ENCODE data around the gene DNAJB6. TPM values are rescaled to one million over a fixed set of nuclear protein-coding genes. Genes with fewer than 3 reads are reported as not detected.

Gene DNAJB6
- total and polyA plus RNA-seq, 12 donors: 38.4 to 195 (median 80.4) TPM

- no peaks in the 10 kb centered on the region for H3K9me3 ChIP-seq (replicated peaks in 1 of 3)
- H3K27me3 ChIP-seq: no peaks in the 10 kb centered on the region
- DNase-seq: no peak
- H3K4me3 ChIP-seq: no peak overlapping the region
- intact Hi-C loops (cut with DNase I): no loop called here
- TF ChIP-seq POLR2A (IDR thresholded peaks at IDR 0.05) (no peak), CTCF (IDR thresholded peaks at IDR 0.05) (no peak)
- WGBS, 4 donors: 91 to 95% (median 94%) methylated on average over 9 to 10 of the region's 10 CpGs
- H3K27ac ChIP-seq: no peak overlapping the region
- peaks cover 0 to 5% of the 10 kb centered on the region in 2 donors for H3K4me1 ChIP-seq (replicated peaks in 1 of 2)
- H3K36me3 ChIP-seq (replicated peaks in 1 of 2): peaks cover 0 to 46% of the 10 kb centered on the region in 2 donors
Observed at GRCh38 chr7:157370742-157371141, 33.9 kb downstream of the DNAJB6 start.

- no peak overlapping the region for H3K27ac ChIP-seq
- TF ChIP-seq CTCF (IDR thresholded peaks at IDR 0.05) (no peak), POLR2A (IDR thresholded peaks at IDR 0.05) (no peak)
- no peak for DNase-seq
- no peaks in the 10 kb centered on the region for H3K9me3 ChIP-seq (replicated peaks in 1 of 3)
- peaks cover 0 to 46% of the 10 kb centered on the region in 2 donors for H3K36me3 ChIP-seq (replicated peaks in 1 of 2)
- WGBS, 4 donors: 87 to 96% (median 96%) methylated on average over 9 of the region's 9 CpGs
- intact Hi-C loops (cut with DNase I): no loop called here
- H3K4me3 ChIP-seq: no peak overlapping the region
- H3K4me1 ChIP-seq (replicated peaks in 1 of 2): peaks cover 0 to 5% of the 10 kb centered on the region in 2 donors
- H3K27me3 ChIP-seq: no peaks in the 10 kb centered on the region
Observed at GRCh38 chr7:157371296-157371695, 34.5 kb downstream of the DNAJB6 start.

- Histone ChIP-seq H3K9me3 (replicated peaks in 1 of 3) (no peaks in the 10 kb centered on the region), H3K36me3 (replicated peaks in 1 of 2) (peaks cover 0 to 38% of the 10 kb centered on the region in 2 donors), H3K27me3 (no peaks in the 10 kb centered on the region), H3K4me3 (no peak overlapping the region), H3K4me1 (replicated peaks in 1 of 2) (peaks cover 0 to 5% of the 10 kb centered on the region in 2 donors), H3K27ac (peak overlapping the region in 1 of 5 donors; percentile 2)
- intact Hi-C loops (cut with DNase I): no loop called here
- DNase-seq: no peak
- 76 to 86% (median 79%) methylated on average over 20 to 24 of the region's 24 CpGs for WGBS, 4 donors
- TF ChIP-seq POLR2A (IDR thresholded peaks at IDR 0.05): no peak
- TF ChIP-seq CTCF (IDR thresholded peaks at IDR 0.05): no peak
Observed at GRCh38 chr7:157372300-157373232, 35.8 kb downstream of the DNAJB6 start.

- Histone ChIP-seq H3K27ac (peak overlapping the region in 1 of 5 donors; percentile 2), H3K4me3 (no peak overlapping the region), H3K4me1 (replicated peaks in 1 of 2) (peaks cover 0 to 5% of the 10 kb centered on the region in 2 donors), H3K9me3 (replicated peaks in 1 of 3) (no peaks in the 10 kb centered on the region), H3K36me3 (replicated peaks in 1 of 2) (peaks cover 0 to 28% of the 10 kb centered on the region in 2 donors), H3K27me3 (no peaks in the 10 kb centered on the region)
- WGBS, 4 donors: 95 to 98% (median 97%) methylated on average over 6 to 7 of the region's 7 CpGs
- no peak for TF ChIP-seq POLR2A (IDR thresholded peaks at IDR 0.05)
- no peak for TF ChIP-seq CTCF (IDR thresholded peaks at IDR 0.05)
- DNase-seq: no peak
- intact Hi-C loops (cut with DNase I): no loop called here
Observed at GRCh38 chr7:157373493-157373892, 36.7 kb downstream of the DNAJB6 start.
